NOMO-1 (cell line): ENCODE measurements around the gene RHBG.
"Not testable (repeated sequence)": the region's sequence is repeated elsewhere in the genome, so short reads cannot be mapped to it uniquely, and the experiment has no call there.

Experiments
- DNase-seq, 2 experiments: peaks; one replicate each; lab custom pipeline; 2025; ENCODE audit not compliant: unreplicated experiment in 2 of 2; lab: John Stamatoyannopoulos, UW

The RHBG gene, protein sequence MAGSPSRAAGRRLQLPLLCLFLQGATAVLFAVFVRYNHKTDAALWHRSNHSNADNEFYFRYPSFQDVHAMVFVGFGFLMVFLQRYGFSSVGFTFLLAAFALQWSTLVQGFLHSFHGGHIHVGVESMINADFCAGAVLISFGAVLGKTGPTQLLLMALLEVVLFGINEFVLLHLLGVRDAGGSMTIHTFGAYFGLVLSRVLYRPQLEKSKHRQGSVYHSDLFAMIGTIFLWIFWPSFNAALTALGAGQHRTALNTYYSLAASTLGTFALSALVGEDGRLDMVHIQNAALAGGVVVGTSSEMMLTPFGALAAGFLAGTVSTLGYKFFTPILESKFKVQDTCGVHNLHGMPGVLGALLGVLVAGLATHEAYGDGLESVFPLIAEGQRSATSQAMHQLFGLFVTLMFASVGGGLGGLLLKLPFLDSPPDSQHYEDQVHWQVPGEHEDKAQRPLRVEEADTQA

GRCh38 chr1:156368889-156369684 is at the start of gene RHBG:
TSS of gene RHBG (plus strand) at chr1:156369211. CDS start at chr1:156369250, 39 bp downstream.
- peak; percentile 38 to 40 for DNase-seq

GRCh38 chr1:156319664-156320063 is 49.3 kb upstream of the RHBG start:
- DNase-seq: peak in 1 of 2 experiments; percentile 23

- no peak for DNase-seq
Observed at GRCh38 chr1:156320560-156320959, 48.5 kb upstream of the RHBG start.

DNA sequence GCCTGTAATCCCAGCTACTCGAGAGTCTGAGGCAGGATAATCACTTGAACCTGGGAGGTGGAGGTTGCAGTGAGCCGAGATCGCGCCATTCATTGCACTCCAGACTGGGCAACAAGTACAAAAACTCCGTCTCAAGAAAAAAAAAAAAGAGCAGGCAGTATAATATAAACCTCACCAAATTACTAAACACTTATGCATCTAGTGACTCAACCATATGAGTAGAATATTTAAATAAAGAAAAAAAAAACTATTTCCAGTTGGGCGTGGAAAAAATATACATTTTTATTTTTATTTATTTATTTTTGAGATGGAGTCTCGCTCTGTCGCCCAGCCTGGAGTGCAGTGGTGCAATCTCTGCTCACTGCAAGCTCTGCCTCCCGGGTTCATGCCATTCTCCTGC is 45.8 kb upstream of the RHBG start:
- DNase-seq: not testable (repeated sequence)

DNA sequence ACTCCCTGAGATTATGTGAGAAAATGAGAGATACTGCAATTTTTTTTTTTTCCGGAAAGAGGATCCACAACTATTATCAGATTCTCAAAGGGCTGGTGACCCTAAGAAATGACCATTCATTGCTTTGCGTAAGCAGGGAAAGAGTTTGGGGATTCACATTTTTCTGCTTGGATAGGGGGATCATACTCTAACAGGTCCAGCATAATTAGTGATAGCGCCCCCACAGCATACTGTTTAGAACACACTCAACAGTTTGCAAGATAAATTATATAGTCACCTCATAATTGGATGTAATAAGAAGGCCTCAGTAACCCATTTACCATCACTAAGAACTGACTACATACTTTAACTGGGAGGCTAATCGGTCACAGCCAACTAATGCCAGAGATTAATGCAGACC is 32.8 kb upstream of the RHBG start:
- DNase-seq: no peak

- DNase-seq: no peak
Observed at GRCh38 chr1:156337052-156337887, 31.7 kb upstream of the RHBG start.

- no peak for DNase-seq
Observed at GRCh38 chr1:156337888-156338179, 31.2 kb upstream of the RHBG start.

DNA sequence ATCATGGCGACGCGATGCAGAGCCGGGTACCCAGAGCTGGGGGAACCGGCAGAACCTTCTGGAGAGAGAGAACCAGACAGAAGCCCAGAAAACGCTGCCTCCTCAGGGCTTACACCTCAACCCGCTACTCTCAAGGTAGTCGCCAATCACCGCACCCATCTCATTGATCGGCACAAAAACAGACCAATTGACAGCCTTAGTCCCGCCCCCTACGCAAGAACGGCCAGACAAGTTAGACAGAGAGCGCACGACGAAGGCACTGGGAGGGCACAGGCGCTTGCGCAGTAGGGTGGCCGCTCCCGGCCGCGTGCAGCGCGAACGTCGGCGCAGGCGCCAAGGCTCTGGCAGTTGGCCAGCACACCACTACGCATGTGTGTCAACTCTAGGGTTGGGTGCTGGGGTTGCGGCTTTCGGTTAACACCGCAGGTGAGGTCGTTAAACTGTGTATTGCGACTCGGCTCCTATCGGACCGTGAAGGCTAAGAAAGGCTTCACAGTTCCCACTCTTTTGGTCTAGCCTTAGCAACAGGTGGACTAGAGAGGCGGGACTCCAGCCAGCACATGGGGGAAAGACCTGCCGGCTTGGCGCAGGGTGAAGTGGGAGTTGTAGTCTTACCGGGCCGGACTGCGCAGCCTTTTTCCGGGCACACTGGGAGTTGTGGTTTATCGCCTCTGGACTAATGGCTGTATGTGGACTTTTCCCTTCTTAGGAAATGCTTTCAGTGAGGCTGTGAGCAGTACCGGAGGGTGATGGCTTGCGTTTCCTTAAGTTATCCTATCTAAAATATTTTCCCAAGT is 30.6 kb upstream of the RHBG start, which contains the start of the genes CCT3 and TSACC:
Gene CCT3, minus strand, starts transcription at position 113 of the 797 bp plus-strand sequence. Its CDS starts 108 bp downstream, at position 5.
Gene TSACC, plus strand, starts transcription at position 347 of the 797 bp plus-strand sequence. CDS start 1,232 bp downstream, outside the sequence.
- peak; percentile 99 to 100 for DNase-seq

DNA sequence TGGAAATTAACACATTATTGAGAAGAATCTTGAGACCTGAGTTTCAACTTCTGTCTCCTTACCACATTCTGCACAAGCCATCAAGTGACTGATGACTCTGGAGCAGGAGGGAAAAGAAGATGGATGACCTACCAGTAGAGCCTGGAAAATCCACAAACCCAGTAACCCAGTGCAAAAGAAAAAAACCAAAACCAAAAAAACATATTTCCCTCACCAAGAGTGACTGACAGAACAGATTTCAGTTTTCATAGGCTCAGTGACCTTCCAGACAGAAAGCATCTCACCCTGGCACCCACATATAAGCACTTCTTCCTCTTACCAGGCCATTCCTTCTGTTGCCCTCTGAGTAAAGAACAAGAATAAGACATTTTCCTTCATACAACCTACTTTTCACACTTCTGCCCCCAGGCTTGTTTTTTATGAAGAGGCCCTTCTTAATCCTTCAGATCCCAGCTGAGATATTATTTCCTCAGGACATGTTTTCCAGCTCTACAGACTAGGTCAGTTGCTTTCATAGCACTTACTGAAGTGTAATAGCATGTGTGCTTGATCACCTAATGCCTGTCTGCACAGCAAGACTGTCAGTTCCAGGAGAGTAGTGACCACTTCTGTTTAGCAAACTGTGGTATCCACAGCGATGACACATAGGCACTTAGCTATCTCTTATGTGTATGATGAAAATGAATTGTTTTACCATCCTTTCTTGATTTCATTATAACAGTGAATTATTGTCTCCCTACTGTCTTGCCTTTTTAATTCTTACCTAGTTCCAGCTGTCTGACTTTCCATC is 26.6 kb upstream of the RHBG start:
- DNase-seq: no peak

GRCh38 chr1:156344409-156344808 is 24.6 kb upstream of the RHBG start:
- no peak for DNase-seq

DNA sequence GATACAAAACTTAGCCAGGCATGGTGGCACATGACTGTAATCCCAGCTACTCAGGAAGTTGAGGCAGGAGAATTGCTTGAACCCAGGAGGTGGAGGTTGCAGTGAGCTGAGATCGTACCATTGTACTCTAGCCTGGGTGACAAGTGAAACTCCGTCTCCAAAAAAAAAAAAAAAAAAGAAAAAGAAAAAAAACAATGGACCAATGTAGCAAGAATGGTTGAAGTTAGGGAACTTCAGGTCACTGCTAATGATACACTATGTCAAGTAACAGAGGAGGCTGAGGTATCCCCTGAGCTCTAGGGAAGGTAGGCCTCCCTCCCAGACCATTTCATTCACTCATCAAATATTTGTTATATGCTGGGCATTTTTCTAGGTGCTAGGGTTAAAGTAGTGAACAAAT is 23.0 kb upstream of the RHBG start:
- not testable (repeated sequence) for DNase-seq

DNA sequence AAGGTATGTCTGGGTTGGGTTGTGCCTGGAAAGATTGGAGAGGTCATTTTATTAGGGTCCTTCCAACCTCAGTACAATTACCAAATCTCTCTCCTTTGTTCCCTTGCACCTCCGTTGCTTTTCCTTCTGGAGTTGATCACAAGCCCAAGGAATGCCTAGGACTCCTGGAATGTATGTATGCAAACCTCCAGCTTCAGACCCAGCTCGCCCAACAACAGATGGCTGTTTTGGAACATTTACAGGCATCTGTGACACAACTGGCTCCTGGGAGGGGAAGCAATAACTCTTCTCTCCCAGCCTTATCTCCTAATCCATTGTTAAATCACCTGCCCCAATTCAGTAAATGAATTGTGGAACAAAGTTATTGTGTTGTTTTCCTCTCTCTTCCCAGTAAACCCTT is 22.4 kb upstream of the RHBG start:
- no peak for DNase-seq

GRCh38 chr1:156347331-156347730 is 21.7 kb upstream of the RHBG start:
- DNase-seq: no peak

- not testable (repeated sequence) for DNase-seq
Observed at GRCh38 chr1:156352481-156352880, 16.5 kb upstream of the RHBG start.

DNA sequence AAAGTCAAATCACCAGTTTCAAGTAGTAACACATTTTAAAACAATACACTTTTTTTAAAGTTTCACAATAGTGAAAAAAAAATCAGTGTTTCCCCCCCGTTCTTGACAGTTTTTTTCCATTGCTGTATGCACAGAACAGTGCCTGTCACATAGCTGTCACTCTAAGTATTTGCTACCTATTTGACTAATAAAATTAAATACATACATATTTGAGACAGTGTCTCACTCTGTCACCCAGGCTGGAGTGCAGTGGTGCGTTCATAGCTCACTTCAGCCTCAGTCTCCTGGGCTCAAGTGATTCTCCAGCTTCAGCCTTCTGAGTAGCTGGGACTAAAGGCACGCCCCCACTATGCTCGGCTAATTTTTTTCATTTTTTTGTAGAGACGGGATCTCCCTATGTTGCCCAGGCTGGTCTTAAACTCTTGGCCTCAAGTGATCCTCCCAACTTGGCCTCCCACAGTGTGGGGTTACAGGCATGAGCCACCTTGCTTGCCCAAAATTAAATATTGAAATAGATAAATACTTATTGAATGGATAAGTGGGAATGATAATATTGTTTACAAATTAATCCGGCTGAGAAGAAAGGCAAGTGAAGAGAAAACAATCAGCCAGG is 12.6 kb upstream of the RHBG start:
- DNase-seq: no peak

DNA sequence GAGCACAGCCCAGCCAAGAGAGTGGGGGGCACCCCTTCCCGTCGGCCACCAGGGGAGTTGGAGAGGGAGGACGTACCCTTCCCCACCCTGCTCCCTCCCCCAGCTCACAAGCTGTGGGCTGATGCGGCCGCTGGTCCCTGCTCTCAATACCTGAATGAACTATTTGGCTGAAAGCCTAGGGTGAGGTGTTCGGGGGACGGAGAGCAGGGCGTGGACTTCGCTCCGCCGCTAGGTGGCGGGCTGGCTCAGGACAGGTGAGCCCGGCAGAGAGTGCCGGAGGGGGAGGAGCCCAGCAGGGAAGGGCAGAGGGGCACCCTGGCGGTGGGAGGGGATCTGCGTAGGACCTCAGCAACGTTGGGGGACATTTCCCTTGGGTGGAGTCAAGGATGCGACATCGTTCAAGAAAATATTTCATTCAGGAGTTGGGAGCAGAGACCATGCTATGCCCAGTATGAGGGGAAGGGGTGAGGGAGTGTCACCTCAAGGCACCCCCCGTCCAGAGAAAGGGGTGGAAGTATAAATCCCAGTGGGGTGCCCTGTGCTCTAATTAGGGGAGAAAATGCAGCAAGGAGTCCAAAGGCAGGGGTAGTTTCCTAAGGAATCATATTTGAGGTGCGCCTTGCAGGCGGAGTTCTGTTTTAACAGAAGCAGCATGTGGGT is 12.0 kb upstream of the RHBG start:
- no peak for DNase-seq

GRCh38 chr1:156357977-156358376 is 11.0 kb upstream of the RHBG start:
- DNase-seq: no peak

GRCh38 chr1:156358641-156359040 is 10.4 kb upstream of the RHBG start:
- no peak for DNase-seq
